GM21717 (cell line): ENCODE measurements around the gene SAMD14.

Source experiments
- ATAC-seq: cut with Tn5 transposase; IDR thresholded peaks from one replicate; pipeline ENCODE4 v1.9.1; 2021; ENCODE audit warnings: mild to moderate bottlenecking, moderate library complexity; ENCODE audit not compliant: unreplicated experiment

Gene SAMD14

DNA sequence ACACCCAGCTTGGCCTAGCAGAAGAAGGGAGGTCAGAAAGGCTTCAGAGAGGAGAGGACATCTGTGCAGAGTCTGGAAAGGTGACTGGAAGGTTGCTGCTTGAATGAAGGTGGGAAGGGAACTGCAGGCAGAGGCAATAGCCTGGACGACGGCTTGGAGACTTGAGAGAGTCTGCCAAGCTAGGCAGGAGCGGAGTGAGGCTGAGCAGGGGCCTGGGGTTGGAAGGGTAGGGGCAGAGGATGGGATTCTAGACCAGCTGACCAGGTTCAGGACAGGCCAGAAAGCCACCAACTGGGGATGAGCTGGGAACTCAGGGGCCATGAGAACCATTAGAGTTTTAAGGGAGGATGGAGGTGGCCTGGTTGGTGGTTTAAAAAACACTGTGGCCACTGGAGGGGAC lies 35.5 kb upstream of the SAMD14 start:
- no peak for ATAC-seq

DNA sequence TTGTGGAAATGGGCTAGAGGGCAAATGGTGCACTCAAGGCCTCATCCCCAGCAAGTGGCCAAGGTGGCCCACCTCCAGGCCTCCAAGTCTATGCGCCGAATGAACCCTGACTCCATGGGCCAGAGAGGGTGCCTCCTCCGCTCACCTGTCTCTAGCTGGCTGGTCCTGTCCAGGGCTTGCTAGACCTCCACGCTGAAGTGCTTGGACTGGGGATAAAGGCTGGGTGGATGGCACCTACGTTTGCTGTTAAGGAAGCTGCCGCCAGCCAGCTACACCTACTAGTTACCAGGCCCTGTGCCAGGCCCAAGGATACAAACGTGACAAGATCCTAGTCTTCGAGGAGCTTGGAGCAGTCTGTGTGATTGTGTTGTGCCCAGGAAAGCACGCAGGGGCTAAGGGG lies 35.1 kb upstream of the SAMD14 start:
- ATAC-seq = no peak

DNA sequence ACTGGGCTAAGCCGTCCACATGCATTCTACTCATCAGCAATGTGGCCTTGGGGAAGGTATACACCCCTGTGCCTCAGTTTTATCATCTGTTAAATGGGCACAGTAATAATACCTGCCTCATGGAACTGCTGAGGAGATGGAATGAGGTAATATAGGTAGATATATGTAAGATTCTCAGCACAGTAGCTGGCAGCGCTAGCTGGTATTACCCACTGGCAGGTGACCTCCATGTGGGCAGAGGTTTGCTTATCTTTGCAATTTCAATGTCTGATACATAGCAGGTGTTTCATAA lies 34.7 kb upstream of the SAMD14 start:
- no peak for ATAC-seq

DNA sequence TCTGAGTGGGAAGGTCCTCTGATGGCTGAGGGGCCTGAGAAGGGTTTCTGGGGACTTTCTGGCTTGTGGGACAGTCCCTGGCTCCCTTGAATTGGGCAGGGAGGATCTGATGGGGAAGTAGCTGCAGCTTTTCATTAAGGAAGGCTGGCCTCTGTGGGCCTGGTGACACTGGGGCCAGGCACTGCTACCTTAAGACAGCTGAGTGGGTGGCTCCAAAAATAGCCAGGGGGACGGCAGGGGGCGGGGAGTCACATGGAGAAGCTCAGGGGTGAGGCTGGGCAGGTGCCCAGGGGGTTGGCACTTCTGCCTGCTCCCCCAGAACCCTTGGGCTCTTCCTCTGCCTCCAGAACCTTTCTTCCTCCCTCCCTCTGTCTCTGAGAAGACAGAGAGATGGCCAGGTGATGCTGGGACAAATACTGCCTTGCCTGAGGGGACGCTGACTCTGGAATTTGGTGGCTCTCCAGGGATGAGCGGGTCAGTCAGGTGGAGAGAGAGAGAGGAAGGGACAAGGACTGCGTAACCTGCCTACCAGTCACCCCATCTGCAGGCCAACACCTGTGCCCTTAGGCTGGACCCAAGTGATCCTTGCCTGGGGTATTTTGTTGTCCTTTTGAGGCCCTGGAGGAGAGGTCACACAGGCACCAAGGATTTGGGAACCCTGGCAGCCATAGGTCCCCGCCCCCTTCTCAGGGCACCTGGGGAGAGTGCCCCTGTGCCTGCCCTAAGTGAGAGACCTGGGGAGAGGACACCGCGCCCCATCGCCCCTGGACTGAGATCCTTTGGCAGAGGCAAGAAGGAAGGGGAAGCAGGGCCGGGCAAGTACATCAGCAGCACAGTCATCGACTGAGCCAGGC lies 34.1 kb upstream of the SAMD14 start:
- ATAC-seq = no peak

DNA sequence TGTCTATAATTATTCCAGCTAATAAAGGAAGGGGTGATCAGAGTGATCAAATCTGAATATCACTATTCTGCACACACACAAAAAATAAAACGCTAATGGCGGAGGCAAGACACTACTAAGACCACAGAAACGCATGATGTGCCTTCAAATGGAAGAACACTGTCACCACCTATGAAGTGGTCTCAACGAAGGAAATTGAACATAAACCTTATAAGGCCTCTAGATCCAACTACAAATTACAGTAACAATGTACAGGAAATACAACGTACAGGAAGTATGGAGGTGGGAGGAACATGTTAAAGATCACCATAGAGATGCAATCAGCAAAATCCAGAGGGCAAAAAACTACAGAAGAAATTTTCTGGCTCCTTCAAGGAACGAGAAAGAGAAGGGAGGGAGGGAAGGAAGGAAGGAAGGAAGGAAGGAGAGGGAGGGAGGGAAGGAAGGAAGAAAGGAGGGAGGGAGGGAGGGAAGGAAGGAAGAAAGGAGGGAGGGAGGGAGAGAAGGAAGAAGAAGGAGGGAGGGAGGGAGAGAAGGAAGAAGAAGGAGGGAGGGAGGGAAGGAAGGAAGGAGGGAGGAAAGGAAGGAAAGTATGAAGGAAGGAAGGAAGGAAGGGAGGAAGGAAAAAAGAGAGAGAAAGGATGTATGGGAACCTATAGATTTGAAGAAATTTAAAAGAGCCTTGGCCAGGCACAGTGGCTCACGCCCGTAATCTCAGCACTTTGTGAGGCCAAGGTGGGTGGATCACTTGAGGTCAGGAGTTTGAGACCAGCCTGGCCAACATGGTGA lies 32.7 kb upstream of the SAMD14 start:
- no peak for ATAC-seq

GRCh38 chr17:50161911-50162288 lies 31.9 kb upstream of the SAMD14 start:
- ATAC-seq = no peak

- no peak for ATAC-seq
Measured at GRCh38 chr17:50161023-50161910, 31.3 kb upstream of the SAMD14 start.

DNA sequence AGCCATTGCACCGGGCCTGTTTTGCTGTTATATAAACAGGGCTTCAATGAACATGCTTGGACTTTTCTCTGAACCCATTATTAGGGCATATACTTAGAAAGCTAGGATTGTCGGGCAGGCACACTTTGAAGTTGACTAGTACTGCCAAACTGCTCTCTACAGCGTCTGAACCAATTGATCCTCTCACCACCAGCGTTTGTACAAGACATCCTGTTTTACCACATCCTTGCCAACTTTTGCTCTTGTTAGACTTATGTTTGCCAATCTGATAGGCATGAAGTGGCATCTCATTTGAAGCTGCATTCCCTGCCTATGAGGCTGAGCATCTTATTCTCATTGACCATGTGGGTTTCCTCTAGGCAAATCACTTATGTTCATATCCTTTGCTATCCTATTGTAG lies 27.9 kb upstream of the SAMD14 start:
- ATAC-seq = no peak

DNA sequence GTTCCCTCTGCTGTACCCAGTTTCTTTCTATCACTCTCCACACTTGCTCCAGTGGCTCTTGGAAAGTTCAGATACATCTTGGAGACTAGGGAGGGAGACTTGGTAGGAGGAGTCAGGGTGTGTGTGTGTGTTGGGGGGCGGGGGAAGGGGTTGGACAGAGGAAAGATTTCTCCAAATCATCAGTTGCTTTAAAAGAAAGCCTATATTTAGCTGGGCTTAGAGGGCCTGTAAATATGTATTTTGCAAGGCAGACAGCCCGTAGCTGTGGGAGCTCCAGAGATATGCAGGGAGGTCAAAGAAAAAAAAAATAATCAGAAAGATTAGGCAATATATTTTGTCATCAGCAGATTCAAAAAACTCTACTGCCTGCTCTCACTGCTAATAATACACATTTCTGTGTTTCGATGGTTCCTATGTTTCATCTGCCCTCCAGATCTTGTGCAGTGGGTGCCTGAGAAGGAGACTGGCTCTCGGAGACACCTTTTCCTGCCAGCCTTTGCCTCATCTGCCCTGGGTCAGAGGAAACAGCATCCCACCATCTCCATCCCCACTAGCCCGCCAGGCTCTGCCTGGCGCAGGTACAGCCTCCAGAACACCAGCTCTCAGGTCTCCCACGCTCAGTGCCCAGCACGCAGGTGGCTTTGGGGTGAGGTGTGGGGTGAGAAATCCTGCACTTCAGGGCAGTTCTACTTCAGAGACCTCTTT lies 25.3 kb upstream of the SAMD14 start:
- no peak for ATAC-seq

GRCh38 chr17:50154604-50155003 lies 24.6 kb upstream of the SAMD14 start:
- no peak for ATAC-seq

- no peak for ATAC-seq
Measured at GRCh38 chr17:50153650-50154575, 24.0 kb upstream of the SAMD14 start.

DNA sequence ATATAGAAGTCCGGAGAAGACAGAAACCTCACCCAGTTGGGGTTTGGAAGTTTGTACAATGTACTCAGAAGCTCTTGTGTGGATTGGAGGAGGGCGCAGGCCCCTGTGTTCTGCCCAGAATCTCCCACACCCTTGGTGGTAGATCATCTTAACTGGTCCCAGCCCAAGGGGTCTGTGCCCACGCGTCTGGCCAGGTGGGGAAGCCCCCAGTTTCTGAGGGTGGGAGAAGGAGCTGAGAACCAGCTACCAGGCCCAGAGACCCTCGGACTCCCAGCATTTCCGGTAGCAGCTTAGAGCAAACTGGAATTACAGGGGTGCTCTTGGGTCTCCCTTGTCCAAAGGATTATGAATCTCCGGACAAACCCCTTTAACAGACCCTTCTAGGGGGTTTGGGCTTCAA lies 22.8 kb upstream of the SAMD14 start:
- ATAC-seq = no peak

DNA sequence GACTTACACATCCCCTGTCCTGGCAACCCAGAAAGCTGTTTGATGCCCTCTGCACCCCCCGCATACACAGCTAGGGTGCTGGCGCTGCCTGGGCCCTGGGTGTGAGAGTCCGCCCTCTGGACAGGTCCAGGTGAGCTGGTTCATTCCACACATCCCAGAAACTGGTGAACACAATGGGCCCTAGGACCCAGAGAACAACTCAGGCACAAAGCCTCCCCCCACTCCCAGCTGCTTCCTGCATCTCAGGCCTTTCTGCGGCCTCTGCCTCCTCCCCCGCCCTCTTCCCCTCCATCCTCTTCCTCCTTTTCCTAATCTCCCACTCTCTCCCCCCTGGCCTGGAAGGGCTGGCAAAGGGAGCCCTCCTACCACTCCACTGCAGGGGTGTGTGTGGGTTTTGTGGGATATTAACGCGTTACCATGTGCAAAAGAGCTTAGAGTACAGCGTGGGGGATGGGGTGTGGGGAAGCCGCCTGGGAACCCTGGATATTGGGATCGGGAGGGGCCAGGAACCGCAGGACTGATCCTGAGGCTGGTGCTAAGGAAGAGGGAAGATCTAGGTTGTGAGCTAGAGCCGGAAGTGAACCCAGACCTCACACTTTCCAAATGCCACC lies 22.1 kb upstream of the SAMD14 start:
- ATAC-seq = no peak

DNA sequence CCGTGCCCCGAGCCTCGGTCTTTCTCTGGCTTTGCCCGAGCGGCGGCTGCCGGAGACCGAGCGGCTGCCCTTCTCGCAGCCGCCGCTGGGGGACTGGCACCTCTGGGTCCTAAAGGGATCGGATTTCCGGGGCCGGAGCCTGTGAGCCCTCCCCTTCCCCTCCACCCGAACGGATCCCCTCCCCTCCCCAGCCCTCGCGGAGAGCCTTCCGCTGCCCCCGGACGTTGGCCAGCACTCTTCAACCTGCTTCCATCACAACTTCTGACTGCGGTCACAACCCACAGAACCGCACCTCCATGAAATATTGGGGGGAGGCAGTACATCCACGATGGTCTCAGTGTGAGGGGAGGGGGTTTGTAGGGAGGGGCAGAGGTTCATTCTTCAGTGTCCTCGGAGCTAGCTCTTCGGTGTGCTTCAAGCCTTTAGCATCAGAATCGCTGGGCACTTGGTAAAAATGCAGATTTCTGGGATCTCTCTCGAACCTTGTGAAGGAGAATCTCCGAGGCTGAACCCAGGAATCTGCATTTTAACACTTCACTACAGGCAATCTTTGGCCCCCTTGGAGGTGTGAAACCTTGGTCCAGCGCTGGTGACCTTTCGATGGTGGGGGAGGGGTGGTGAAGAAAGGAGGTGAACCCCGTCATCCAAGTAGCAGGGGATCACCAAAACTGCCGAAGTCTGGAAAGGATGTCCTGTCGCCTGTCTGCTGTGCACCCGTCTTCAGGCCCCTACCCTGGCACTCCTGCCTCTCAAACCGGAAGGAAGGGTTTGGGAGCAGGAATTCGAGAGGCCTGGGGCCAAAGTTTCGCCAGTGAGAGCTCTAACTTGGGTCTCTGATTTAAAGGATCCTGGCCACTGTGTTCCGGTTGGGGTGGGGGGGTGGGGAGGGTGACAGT lies 21.3 kb upstream of the SAMD14 start:
- ATAC-seq = peak; percentile 23

DNA sequence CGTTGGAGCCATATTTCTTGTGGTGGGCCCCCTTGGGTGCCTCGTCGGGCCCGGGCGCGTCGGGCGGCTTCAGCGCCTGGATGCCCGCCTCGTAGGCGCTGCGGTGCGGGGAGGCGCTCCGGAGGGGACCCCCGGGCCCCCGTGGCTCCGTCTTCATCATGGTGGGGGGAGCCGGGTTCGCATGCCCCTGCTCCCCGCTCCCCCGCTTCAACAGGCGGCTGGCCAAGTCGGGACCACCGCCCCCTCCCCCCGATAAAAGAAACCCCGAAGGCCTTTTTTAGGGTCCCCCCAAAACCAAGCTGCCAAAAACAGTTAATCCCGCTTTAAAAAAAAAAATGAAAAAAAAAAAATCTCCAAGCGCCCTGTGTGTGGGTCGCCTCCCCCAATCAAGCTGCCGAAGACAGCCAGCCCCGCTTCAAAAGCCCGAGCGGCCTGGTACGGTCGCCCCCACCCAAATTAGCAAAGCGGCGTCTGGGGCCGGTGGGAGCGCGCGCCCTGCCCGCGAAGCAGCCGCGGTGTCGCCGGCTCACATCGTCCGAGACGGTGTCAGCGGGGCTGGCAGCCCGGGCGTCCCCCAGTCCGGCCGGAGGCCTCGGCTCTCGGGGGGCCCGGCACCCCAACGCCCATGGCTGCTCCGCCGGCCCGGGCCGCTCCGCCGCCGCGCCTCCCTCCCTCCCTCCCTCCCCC lies 20.5 kb upstream of the SAMD14 start, which contains the start of gene PPP1R9B:
Gene PPP1R9B (minus strand): TSS at position 324 of the 687 bp plus-strand sequence. CDS start 164 bp downstream, at position 160.
- ATAC-seq = no peak

- ATAC-seq = no peak
Measured at GRCh38 chr17:50149417-50150353, 19.7 kb upstream of the SAMD14 start.

DNA sequence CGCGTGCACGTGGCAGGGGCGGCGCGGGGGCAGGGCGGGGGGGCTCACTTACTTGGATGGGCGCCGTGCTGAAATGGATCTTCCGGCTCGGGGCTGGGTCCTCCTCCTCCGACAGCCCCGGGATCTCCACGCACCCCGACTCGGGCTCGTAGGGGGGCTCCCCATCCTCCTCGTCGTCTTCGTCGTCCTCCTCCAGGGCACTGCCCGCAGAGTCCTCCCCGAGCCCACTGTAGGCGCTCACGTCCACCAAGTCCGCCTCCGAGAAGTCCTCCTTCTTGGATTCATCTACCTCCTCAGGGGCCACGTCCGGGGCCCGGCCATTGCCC lies 19.1 kb upstream of the SAMD14 start:
- no peak for ATAC-seq
